WTC11 (cell line): ENCODE data around the gene RAPGEF2. TPM values are rescaled to one million over a fixed set of nuclear protein-coding genes. Genes with fewer than 3 reads are reported as not detected.

Experiments
- ATAC-seq: fragments of 200-7000 bp; cut with Tn5 transposase; 2 replicates; pipeline ENCODE4 v1.10.0; 2021; ENCODE audit warnings: mild to moderate bottlenecking, moderate library complexity
- CTCF ChIA-PET: fragments of 300-600 bp; sonication (Branson Sonifier 250); formaldehyde crosslinking; loops from one replicate; lab custom pipeline; 2021; ENCODE audit warnings: antibody characterized with exemption; lab: Charles Lee
- POLR2A ChIA-PET: fragments of 350-600 bp; sonication (Branson Sonifier 250); formaldehyde crosslinking; loops from one replicate; lab custom pipeline; 2021; ENCODE audit warnings: antibody characterized with exemption; lab: Charles Lee
- DNase-seq: peaks from one replicate; pipeline ENCODE4 v3.0.0; 2021; ENCODE audit warnings: low spot score
- H3K27ac Mint-ChIP-seq: 2 replicates; pipeline ENCODE4 v1.8.0; 2021; ENCODE audit warnings: mixed read lengths
- H3K27me3 Mint-ChIP-seq: 2 replicates; pipeline ENCODE4 v1.8.0; 2021; ENCODE audit warnings: low read depth, mild to moderate bottlenecking, moderate library complexity, mixed read lengths
- H3K36me3 Mint-ChIP-seq: 2 replicates; pipeline ENCODE4 v1.8.0; 2021; ENCODE audit warnings: mixed read lengths
- H3K4me1 Mint-ChIP-seq: 2 replicates; pipeline ENCODE4 v1.8.0; 2022; ENCODE audit warnings: mixed read lengths
- H3K4me3 Mint-ChIP-seq: 2 replicates; pipeline ENCODE4 v1.8.0; 2021; ENCODE audit warnings: mild to moderate bottlenecking, moderate library complexity, mixed read lengths
- H3K9me3 Mint-ChIP-seq: 2 replicates; pipeline ENCODE4 v1.8.0; 2021; ENCODE audit warnings: mixed read lengths
- CBFB ChIP-seq: sonication (generic); formaldehyde crosslinking; IDR thresholded peaks from 2 replicates; pipeline ENCODE4 v1.8.1; 2022; ENCODE audit warnings: mild to moderate bottlenecking, low read depth, missing genetic modification reagents
- CREB1 ChIP-seq: sonication (generic); formaldehyde crosslinking; IDR thresholded peaks from 2 replicates; pipeline ENCODE4 v1.8.0; 2023; ENCODE audit warnings: mild to moderate bottlenecking, missing genetic modification reagents
- CTCF ChIP-seq: fragments of 200-600 bp; IDR thresholded peaks from 2 replicates; pipeline ENCODE4 v1.8.0; 2022; ENCODE audit warnings: antibody characterized with exemption
- E2F4 ChIP-seq: sonication (generic); formaldehyde crosslinking; IDR thresholded peaks from 2 replicates; pipeline ENCODE4 v1.8.1; 2022; ENCODE audit warnings: low read depth, mild to moderate bottlenecking, moderate library complexity, missing genetic modification reagents, borderline replicate concordance
- ETV6 ChIP-seq: sonication (generic); formaldehyde crosslinking; IDR thresholded peaks from 2 replicates; pipeline ENCODE4 v1.8.1; 2022; ENCODE audit warnings: mild to moderate bottlenecking, missing genetic modification reagents
- JUN ChIP-seq: sonication (generic); formaldehyde crosslinking; IDR thresholded peaks from 2 replicates; pipeline ENCODE4 v1.8.0; 2023; ENCODE audit warnings: mild to moderate bottlenecking, missing genetic modification reagents
- NR1H2 ChIP-seq: sonication (generic); formaldehyde crosslinking; IDR thresholded peaks from 2 replicates; pipeline ENCODE4 v1.9.0; 2021; ENCODE audit warnings: mild to moderate bottlenecking, moderate library complexity, missing genetic modification reagents
- OVOL2 ChIP-seq: fragments of 250-450 bp; sonication (Bioruptor Pico); IDR thresholded peaks from 2 replicates; pipeline ENCODE4 v1.9.0; 2021; ENCODE audit warnings: mild to moderate bottlenecking, borderline replicate concordance
- PRDM15 ChIP-seq: sonication (generic); formaldehyde crosslinking; IDR thresholded peaks from 2 replicates; pipeline ENCODE4 v1.8.0; 2022; ENCODE audit warnings: missing genetic modification reagents
- RORB ChIP-seq: fragments of 250-450 bp; sonication (Bioruptor Pico); IDR thresholded peaks from 2 replicates; pipeline ENCODE4 v1.9.0; 2021; ENCODE audit warnings: mild to moderate bottlenecking
- SMAD3 ChIP-seq: sonication (generic); formaldehyde crosslinking; IDR thresholded peaks from 2 replicates; pipeline ENCODE4 v1.8.0; 2022; ENCODE audit warnings: missing genetic modification reagents, mild to moderate bottlenecking, borderline replicate concordance
- SMAD4 ChIP-seq: sonication (generic); formaldehyde crosslinking; IDR thresholded peaks from 2 replicates; pipeline ENCODE4 v1.8.0; 2022; ENCODE audit warnings: mild to moderate bottlenecking, missing genetic modification reagents
- ZBTB21 ChIP-seq: sonication (generic); formaldehyde crosslinking; IDR thresholded peaks from 2 replicates; pipeline ENCODE4 v1.8.1; 2023; ENCODE audit warnings: mild to moderate bottlenecking, missing genetic modification reagents, borderline replicate concordance
- ZNF281 ChIP-seq: sonication (generic); formaldehyde crosslinking; IDR thresholded peaks from 2 replicates; pipeline ENCODE4 v1.8.0; 2023; ENCODE audit warnings: mild to moderate bottlenecking, missing genetic modification reagents
- ZNF396 ChIP-seq: fragments of 250-450 bp; sonication (Bioruptor Pico); IDR thresholded peaks from 2 replicates; pipeline ENCODE4 v1.8.0; 2021; ENCODE audit warnings: mild to moderate bottlenecking, moderate library complexity, borderline replicate concordance
- ZNF532 ChIP-seq: fragments of 250-450 bp; sonication (Bioruptor Pico); IDR thresholded peaks from 2 replicates; pipeline ENCODE4 v1.9.0; 2021; ENCODE audit warnings: mild to moderate bottlenecking, borderline replicate concordance
- total RNA-seq: library from RNA; stranded (reverse); gene quantifications from 3 replicates; pipeline ENCODE4 v1.2.3, GENCODE V29; 2021

RAPGEF2 gene
- total RNA-seq, 1 experiment from 2014 or later, result 40.6 TPM

GRCh38 chr4:159305129-159305528 is 202.2 kb downstream of the RAPGEF2 start (continued):
- no peak for TF ChIP-seq CTCF
- TF ChIP-seq, all 79 proteins: peak for 0

- no peak for DNase-seq
- Mint-ChIP-seq H3K4me1 (peaks cover 16% of the 10 kb centered on the region), H3K4me3 (no peak overlapping the region), H3K36me3 (0 out of 2 replicates have a peak, but pooled peaks cover 2% of the 10 kb centered on the region), H3K27me3 (no peaks in the 10 kb centered on the region), H3K27ac (no peak overlapping the region), H3K9me3 (no peaks in the 10 kb centered on the region)
- CTCF ChIA-PET, result no interaction called here
- ATAC-seq, result no peak
- TF ChIP-seq ZNF281 (CRISPR knock-in tag) (no peak), SMAD4 (CRISPR knock-in tag) (no peak), OVOL2 (CRISPR knock-in tag) (no peak), ETV6 (CRISPR knock-in tag) (no peak)
- POLR2A ChIA-PET, result no interaction called here
Measured at GRCh38 chr4:159307929-159308328, 205.1 kb downstream of the RAPGEF2 start.

GRCh38 chr4:159308566-159309340 is 205.9 kb downstream of the RAPGEF2 start:
- no peaks in the 10 kb centered on the region for H3K9me3 Mint-ChIP-seq
- ATAC-seq, result no peak; the same call in none of the 2 replicates
- CTCF ChIA-PET, result no interaction called here
- no peak for TF ChIP-seq NR1H2 (CRISPR knock-in tag)
- TF ChIP-seq CTCF, result no peak
- TF ChIP-seq SMAD3 (CRISPR knock-in tag), result no peak
- TF ChIP-seq RORB (CRISPR knock-in tag), result no peak
- no peak for TF ChIP-seq ZNF532 (CRISPR knock-in tag)
- TF ChIP-seq PRDM15, result no peak
- no peak for TF ChIP-seq ZBTB21 (CRISPR knock-in tag)
- no peak for TF ChIP-seq E2F4 (CRISPR knock-in tag)
- no peak for TF ChIP-seq CBFB
- TF ChIP-seq ZNF396 (CRISPR knock-in tag), result no peak
- TF ChIP-seq CREB1 (CRISPR knock-in tag), result no peak
- no peak for TF ChIP-seq JUN (CRISPR knock-in tag)

More at GRCh38 chr4:159308566-159309340, 205.9 kb downstream of the RAPGEF2 start:
- H3K4me1 Mint-ChIP-seq, result peaks cover 16% of the 10 kb centered on the region
- no peak for DNase-seq
- H3K36me3 Mint-ChIP-seq, result 0 out of 2 replicates have a peak, but pooled peaks cover 2% of the 10 kb centered on the region
- peak overlapping the region; percentile 22 for H3K27ac Mint-ChIP-seq
- H3K4me3 Mint-ChIP-seq, result no peak overlapping the region
- POLR2A ChIA-PET, result no interaction called here
- H3K27me3 Mint-ChIP-seq, result no peaks in the 10 kb centered on the region
